GM06990 (cell line): Measurements from ENCODE around the gene SLX4IP.

Experiments
- DNase-seq: peaks from one replicate; pipeline ENCODE4 v3.0.0-alpha.2; 2011; ENCODE audit not compliant: insufficient read length; ENCODE audit errors: extremely low read depth
- H3K27me3 ChIP-seq: replicated peaks from 2 replicates; pipeline ENCODE4 v1.6.0; 2011; ENCODE audit warnings: low read length; ENCODE audit not compliant: control insufficient read depth, insufficient read depth
- H3K36me3 ChIP-seq: 2 replicates; pipeline ENCODE4 v1.5.1; 2011; ENCODE audit warnings: low read length; ENCODE audit not compliant: control insufficient read depth, insufficient read depth
- H3K4me3 ChIP-seq: replicated peaks from 2 replicates; pipeline ENCODE4 v1.5.1; 2011; ENCODE audit warnings: low read depth, mild to moderate bottlenecking, control low read depth, low read length
- CTCF ChIP-seq: IDR thresholded peaks from 2 replicates; pipeline ENCODE4 v1.5.1; 2011; ENCODE audit warnings: low read length, control low read depth, mild to moderate bottlenecking, inconsistent platforms; ENCODE audit not compliant: insufficient read depth, poor library complexity, severe bottlenecking

Gene SLX4IP

GRCh38 chr20:10488534-10488933 is 53.4 kb downstream of the SLX4IP start:
- no peaks in the 10 kb centered on the region for H3K36me3 ChIP-seq
- H3K27me3 ChIP-seq: no peaks in the 10 kb centered on the region
- DNase-seq: no peak
- TF ChIP-seq CTCF: no peak
- no peak overlapping the region for H3K4me3 ChIP-seq

GRCh38 chr20:10489853-10490252 is 54.7 kb downstream of the SLX4IP start:
- no peak for DNase-seq
- no peak overlapping the region for H3K4me3 ChIP-seq
- H3K36me3 ChIP-seq: no peaks in the 10 kb centered on the region
- no peaks in the 10 kb centered on the region for H3K27me3 ChIP-seq
- TF ChIP-seq CTCF: no peak

GRCh38 chr20:10490257-10490656 is 55.2 kb downstream of the SLX4IP start:
- Histone ChIP-seq H3K27me3 (no peaks in the 10 kb centered on the region), H3K36me3 (no peaks in the 10 kb centered on the region), H3K4me3 (no peak overlapping the region)
- DNase-seq: no peak
- TF ChIP-seq CTCF: no peak

- no peak overlapping the region for H3K4me3 ChIP-seq
- no peaks in the 10 kb centered on the region for H3K36me3 ChIP-seq
- H3K27me3 ChIP-seq: no peaks in the 10 kb centered on the region
- no peak for TF ChIP-seq CTCF
- no peak for DNase-seq
Measured at GRCh38 chr20:10490706-10491105, 55.6 kb downstream of the SLX4IP start.

GRCh38 chr20:10492065-10492464 is 57.0 kb downstream of the SLX4IP start:
- no peak for DNase-seq
- H3K27me3 ChIP-seq: no peaks in the 10 kb centered on the region
- H3K4me3 ChIP-seq: no peak overlapping the region
- no peaks in the 10 kb centered on the region for H3K36me3 ChIP-seq
- no peak for TF ChIP-seq CTCF

GRCh38 chr20:10492844-10493243 is 57.7 kb downstream of the SLX4IP start:
- no peak for TF ChIP-seq CTCF
- Histone ChIP-seq H3K36me3 (no peaks in the 10 kb centered on the region), H3K27me3 (no peaks in the 10 kb centered on the region), H3K4me3 (no peak overlapping the region)
- DNase-seq: no peak
